ENCODE results near the gene UBA1. TPM values are rescaled to one million over a fixed set of nuclear protein-coding genes. Genes with fewer than 3 reads are reported as not detected.
A peak's percentile ranks its signal among the peaks of the same experiment; 100 is the strongest.

Gene UBA1
- total and polyA plus RNA-seq, 2 of the 13 experiments (the other 11 are each of a cell fraction or from before 2014, with no cell fraction given): 93.3 to 129 TPM

GRCh38 chrX:47200385-47201150, 6.9 kb downstream of the UBA1 start (continued):
- no peak for TF ChIP-seq E2F1 (CRISPR knock-in tag; IDR thresholded peaks at IDR 0.05)
- TF ChIP-seq ZIK1 (CRISPR knock-in tag; IDR thresholded peaks at IDR 0.05; ENCODE audit: borderline replicate concordance, low read depth): no peak
- TF ChIP-seq, protein P1, sequence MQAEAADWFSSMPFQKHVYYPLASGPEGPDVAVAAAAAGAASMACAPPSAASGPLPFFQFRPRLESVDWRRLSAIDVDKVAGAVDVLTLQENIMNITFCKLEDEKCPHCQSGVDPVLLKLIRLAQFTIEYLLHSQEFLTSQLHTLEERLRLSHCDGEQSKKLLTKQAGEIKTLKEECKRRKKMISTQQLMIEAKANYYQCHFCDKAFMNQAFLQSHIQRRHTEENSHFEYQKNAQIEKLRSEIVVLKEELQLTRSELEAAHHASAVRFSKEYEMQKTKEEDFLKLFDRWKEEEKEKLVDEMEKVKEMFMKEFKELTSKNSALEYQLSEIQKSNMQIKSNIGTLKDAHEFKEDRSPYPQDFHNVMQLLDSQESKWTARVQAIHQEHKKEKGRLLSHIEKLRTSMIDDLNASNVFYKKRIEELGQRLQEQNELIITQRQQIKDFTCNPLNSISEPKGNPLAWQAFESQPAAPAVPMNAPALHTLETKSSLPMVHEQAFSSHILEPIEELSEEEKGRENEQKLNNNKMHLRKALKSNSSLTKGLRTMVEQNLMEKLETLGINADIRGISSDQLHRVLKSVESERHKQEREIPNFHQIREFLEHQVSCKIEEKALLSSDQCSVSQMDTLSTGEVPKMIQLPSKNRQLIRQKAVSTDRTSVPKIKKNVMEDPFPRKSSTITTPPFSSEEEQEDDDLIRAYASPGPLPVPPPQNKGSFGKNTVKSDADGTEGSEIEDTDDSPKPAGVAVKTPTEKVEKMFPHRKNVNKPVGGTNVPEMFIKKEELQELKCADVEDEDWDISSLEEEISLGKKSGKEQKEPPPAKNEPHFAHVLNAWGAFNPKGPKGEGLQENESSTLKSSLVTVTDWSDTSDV (CRISPR knock-in tag; IDR thresholded peaks at IDR 0.05): no peak
- TF ChIP-seq MAFF (IDR thresholded peaks at IDR 0.05; ENCODE audit: low read depth, low read length): no peak
- no peak for TF ChIP-seq ELF1 (CRISPR knock-in tag; IDR thresholded peaks at IDR 0.05)
- no peak for TF ChIP-seq ZNF362 (CRISPR knock-in tag; IDR thresholded peaks at IDR 0.05; ENCODE audit: borderline replicate concordance)
- TF ChIP-seq STAG1 (CRISPR knock-in tag; IDR thresholded peaks at IDR 0.05): 0 out of 2 replicates have a peak, but pooled peaks have one; percentile 7
- TF ChIP-seq, protein P2, sequence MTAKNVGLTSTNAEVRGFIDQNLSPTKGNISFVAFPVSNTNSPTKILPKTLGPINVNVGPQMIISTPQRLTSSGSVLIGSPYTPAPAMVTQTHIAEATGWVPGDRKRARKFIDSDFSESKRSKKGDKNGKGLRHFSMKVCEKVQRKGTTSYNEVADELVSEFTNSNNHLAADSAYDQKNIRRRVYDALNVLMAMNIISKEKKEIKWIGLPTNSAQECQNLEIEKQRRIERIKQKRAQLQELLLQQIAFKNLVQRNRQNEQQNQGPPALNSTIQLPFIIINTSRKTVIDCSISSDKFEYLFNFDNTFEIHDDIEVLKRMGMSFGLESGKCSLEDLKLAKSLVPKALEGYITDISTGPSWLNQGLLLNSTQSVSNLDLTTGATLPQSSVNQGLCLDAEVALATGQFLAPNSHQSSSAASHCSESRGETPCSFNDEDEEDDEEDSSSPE (CRISPR knock-in tag; IDR thresholded peaks at IDR 0.05): no peak
- no peak for TF ChIP-seq JARID2 (CRISPR knock-in tag; IDR thresholded peaks at IDR 0.05; ENCODE audit: insufficient replicate concordance)
- TF ChIP-seq ZSCAN25 (CRISPR knock-in tag; IDR thresholded peaks at IDR 0.05): no peak
- TF ChIP-seq, protein P3, sequence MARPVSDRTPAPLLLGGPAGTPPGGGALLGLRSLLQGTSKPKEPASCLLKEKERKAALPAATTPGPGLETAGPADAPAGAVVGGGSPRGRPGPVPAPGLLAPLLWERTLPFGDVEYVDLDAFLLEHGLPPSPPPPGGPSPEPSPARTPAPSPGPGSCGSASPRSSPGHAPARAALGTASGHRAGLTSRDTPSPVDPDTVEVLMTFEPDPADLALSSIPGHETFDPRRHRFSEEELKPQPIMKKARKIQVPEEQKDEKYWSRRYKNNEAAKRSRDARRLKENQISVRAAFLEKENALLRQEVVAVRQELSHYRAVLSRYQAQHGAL (CRISPR knock-in tag; IDR thresholded peaks at IDR 0.05; ENCODE audit: not compliant biosample characterization): no peak
- no peak for TF ChIP-seq ZFX (CRISPR knock-in tag; IDR thresholded peaks at IDR 0.05; ENCODE audit: low read depth)
- TF ChIP-seq, protein P4, sequence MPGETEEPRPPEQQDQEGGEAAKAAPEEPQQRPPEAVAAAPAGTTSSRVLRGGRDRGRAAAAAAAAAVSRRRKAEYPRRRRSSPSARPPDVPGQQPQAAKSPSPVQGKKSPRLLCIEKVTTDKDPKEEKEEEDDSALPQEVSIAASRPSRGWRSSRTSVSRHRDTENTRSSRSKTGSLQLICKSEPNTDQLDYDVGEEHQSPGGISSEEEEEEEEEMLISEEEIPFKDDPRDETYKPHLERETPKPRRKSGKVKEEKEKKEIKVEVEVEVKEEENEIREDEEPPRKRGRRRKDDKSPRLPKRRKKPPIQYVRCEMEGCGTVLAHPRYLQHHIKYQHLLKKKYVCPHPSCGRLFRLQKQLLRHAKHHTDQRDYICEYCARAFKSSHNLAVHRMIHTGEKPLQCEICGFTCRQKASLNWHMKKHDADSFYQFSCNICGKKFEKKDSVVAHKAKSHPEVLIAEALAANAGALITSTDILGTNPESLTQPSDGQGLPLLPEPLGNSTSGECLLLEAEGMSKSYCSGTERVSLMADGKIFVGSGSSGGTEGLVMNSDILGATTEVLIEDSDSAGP (CRISPR knock-in tag; IDR thresholded peaks at IDR 0.05; ENCODE audit: borderline replicate concordance): no peak
- peak; percentile 22; the same call in 1 of the 2 replicates for TF ChIP-seq FOSL1 (CRISPR knock-in tag; IDR thresholded peaks at IDR 0.05; ENCODE audit: borderline replicate concordance)
- TF ChIP-seq, protein P5, sequence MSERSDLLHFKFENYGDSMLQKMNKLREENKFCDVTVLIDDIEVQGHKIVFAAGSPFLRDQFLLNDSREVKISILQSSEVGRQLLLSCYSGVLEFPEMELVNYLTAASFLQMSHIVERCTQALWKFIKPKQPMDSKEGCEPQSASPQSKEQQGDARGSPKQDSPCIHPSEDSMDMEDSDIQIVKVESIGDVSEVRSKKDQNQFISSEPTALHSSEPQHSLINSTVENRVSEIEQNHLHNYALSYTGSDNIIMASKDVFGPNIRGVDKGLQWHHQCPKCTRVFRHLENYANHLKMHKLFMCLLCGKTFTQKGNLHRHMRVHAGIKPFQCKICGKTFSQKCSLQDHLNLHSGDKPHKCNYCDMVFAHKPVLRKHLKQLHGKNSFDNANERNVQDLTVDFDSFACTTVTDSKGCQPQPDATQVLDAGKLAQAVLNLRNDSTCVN (CRISPR knock-in tag; IDR thresholded peaks at IDR 0.05; ENCODE audit: borderline replicate concordance): no peak
- TF ChIP-seq, protein P6, sequence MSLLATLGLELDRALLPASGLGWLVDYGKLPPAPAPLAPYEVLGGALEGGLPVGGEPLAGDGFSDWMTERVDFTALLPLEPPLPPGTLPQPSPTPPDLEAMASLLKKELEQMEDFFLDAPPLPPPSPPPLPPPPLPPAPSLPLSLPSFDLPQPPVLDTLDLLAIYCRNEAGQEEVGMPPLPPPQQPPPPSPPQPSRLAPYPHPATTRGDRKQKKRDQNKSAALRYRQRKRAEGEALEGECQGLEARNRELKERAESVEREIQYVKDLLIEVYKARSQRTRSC (CRISPR knock-in tag; IDR thresholded peaks at IDR 0.05; ENCODE audit: low read depth): no peak
